ENCODE measurements around the gene KIAA0513. TPM values are rescaled to one million over a fixed set of nuclear protein-coding genes. Genes with fewer than 3 reads are reported as not detected.

KIAA0513 gene
- total RNA-seq, 1 donor from 2014 or later, result 12.5 TPM

DNA sequence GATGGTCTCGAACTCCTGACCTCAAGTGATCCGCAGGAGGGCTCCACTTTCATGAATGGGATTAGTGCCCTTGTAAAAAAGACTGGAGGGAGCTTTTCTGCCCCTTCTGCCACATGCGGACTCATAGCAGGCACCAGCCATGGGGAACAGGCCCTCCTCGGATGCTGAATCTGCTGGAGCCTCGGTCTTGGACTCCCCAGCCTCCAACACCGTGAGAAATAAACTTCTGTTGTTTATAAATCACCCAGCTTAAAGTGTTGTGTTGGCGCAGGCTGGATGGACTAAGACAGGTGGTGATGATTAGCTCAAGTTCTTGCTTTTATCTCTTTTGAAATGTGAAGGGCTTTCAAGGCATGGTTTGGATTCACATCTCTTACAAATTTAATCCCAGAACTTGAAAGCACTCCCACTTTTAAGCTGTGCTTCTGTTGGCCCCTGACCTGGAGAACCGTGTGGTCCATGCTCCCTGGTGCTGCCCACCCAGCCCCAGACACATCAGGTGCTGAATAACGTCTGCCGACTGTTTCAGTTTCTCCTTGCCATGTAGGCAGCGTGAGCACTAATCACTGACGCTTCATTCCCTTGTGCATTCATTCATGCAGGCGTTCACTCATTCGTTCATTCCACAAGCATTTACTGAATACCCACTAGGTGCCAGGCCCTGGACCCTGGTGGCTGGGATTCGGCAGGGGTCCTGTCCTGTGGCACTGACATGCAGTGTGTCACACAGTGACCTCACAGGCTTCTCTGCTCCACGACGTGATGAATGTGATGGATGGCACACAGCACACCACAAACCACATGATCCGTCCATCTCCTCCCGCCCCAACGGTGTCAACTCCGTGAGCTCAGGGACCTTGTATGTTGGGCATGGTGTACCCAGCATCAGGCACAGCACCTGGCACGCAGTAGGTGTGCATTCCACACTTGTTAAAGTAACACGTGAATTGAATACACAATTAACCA, 75.8 kb downstream of the KIAA0513 start:
- DNase-seq (ENCODE audit: low read depth), result no peak
- no peak overlapping the region for H3K4me3 ChIP-seq (ENCODE audit: low read depth, low read length)
- TF ChIP-seq, protein P1, sequence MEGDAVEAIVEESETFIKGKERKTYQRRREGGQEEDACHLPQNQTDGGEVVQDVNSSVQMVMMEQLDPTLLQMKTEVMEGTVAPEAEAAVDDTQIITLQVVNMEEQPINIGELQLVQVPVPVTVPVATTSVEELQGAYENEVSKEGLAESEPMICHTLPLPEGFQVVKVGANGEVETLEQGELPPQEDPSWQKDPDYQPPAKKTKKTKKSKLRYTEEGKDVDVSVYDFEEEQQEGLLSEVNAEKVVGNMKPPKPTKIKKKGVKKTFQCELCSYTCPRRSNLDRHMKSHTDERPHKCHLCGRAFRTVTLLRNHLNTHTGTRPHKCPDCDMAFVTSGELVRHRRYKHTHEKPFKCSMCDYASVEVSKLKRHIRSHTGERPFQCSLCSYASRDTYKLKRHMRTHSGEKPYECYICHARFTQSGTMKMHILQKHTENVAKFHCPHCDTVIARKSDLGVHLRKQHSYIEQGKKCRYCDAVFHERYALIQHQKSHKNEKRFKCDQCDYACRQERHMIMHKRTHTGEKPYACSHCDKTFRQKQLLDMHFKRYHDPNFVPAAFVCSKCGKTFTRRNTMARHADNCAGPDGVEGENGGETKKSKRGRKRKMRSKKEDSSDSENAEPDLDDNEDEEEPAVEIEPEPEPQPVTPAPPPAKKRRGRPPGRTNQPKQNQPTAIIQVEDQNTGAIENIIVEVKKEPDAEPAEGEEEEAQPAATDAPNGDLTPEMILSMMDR (conservative IDR thresholded peaks at IDR 0.05; ENCODE audit: low read depth, low read length), result no peak

DNA sequence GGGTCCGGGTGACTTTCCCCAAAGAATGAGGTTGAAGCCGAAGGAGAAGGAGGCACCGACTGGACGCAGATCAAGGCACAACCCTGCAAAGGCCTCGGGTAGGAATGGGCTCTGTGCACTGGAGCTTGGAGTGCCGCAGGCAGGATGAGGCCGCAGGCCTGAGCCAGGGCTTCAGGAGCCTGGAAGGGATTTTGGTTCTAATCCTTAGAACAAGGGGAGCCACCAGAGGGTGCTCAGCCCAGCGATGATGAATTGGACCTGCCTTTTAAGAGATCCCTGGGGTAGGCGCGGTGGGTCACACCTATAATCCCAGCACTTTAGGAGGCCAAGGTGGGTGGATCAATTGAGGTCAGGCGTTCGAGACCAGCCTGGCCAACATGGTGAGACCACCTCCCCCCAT, 76.6 kb downstream of the KIAA0513 start:
- TF ChIP-seq, protein P1 (conservative IDR thresholded peaks at IDR 0.05; ENCODE audit: low read depth, low read length), result no peak
- H3K4me3 ChIP-seq (ENCODE audit: low read depth, low read length), result no peak overlapping the region
- DNase-seq (ENCODE audit: low read depth), result no peak

DNA sequence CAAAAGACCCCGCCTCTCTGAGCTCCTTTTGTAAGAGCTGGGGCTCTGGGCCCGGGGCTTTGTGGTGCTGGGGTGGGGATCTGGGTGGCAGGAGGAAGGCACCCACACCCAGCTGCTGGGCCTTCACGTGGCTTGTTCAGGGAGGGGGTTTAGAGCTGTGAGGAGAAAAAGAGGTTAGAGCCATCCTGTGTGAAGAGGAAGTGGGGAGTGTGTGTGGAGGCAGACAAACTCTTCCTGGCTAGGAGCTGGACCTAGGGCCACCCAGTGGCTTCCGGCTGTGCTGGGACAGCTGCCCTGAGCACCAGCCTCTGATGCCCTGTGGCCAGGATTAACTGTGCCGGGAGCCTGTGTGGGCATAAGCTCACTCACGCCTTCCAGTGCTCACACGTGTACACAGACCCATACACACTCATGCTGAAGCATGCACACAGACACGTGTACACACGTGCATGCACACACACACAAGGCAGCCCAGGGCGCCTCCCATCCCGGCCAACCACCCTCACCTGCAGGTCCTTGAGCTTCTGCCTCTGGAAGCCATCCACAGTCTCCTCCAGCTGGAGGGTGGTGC, 77.3 kb downstream of the KIAA0513 start:
- TF ChIP-seq, protein P1 (conservative IDR thresholded peaks at IDR 0.05; ENCODE audit: low read depth, low read length), result no peak

DNA sequence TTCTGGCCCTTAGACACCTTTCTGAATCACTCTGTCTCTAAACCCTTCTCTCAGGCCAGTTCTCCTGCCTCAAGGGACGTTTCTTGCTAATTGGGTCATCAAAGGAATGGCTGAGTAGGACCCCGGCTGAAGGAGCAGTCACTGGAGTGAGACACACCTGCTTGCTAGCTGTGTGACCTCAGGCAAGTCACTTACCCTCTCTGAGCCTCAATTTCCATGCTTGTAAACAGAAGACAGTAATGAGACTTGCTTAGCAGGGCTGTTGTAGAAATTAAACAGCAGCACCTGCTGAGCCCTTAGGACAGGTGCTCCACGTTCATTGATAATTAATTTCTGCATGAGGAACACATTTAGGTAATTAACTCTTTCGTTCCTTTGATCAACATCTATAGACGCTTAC, 77.9 kb downstream of the KIAA0513 start:
- TF ChIP-seq, protein P1 (conservative IDR thresholded peaks at IDR 0.05; ENCODE audit: low read depth, low read length), result no peak

More for the DNA sequence above, 77.3 kb downstream of the KIAA0513 start:
- H3K4me3 ChIP-seq (ENCODE audit: low read depth, low read length), result no peak overlapping the region
- no peak for DNase-seq (ENCODE audit: low read depth)

DNA sequence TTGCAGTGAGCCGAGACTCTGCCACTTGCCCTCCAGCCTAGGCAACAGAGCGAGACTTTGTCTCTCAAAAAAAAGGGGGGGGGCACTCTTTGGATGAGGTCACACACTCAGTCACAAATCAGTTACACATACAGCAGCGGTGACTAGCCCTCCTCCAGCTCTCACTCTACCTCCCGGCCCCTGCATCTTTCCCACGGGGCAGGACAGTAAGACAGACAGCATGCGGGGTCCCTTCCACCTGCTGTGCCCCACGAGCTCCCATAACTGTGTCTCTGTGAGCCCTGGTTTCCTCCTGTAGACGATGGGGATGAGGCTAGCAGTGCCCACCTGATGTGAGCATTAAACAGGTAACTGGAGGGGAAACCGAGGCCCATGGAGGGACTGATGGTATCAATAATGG, 79.5 kb downstream of the KIAA0513 start:
- H3K4me3 ChIP-seq (ENCODE audit: low read depth, low read length), result no peak overlapping the region
- TF ChIP-seq, protein P1 (conservative IDR thresholded peaks at IDR 0.05; ENCODE audit: low read depth, low read length), result no peak
- DNase-seq (ENCODE audit: low read depth), result no peak

More for the DNA sequence above, 77.9 kb downstream of the KIAA0513 start:
- DNase-seq (ENCODE audit: low read depth), result no peak
- H3K4me3 ChIP-seq (ENCODE audit: low read depth, low read length), result no peak overlapping the region

DNA sequence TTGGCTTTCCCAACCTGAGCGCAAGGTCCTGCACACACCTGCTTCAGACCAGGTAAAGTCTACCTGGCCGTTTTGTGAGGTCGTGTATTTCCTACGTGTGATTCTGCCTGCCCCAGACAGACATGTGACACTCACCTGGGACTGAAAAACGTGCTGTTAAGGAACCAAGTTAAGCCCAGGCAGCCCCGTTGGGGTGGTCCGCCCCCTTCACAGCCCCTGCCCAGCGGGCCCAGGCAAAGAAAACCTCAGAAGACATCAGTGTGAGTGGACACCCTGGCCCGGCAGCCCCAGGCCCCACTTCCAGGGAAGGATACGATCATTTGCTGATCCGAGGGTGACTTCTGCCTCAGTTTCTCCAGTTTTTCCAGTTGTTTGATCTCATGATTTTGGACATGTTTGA, 79.9 kb downstream of the KIAA0513 start:
- H3K4me3 ChIP-seq (ENCODE audit: low read depth, low read length), result no peak overlapping the region
- DNase-seq (ENCODE audit: low read depth), result no peak
- TF ChIP-seq, protein P1 (conservative IDR thresholded peaks at IDR 0.05; ENCODE audit: low read depth, low read length), result no peak
